Fibroblast of lung (primary cell): Measurements from ENCODE around the gene KIR3DL2.

Experiments used
- CTCF ChIP-seq, 2 donors: IDR thresholded peaks in 1 of 2; conservative IDR thresholded peaks in 1 of 2; 1 replicate in 1 of 2; 2 replicates in 1 of 2; pipeline ENCODE4 v1.5.1; 2011 to 2012; ENCODE audit warnings: low read length in 2 of 2, control low read depth in 1 of 2, inconsistent platforms in 1 of 2, low read depth in 1 of 2, mild to moderate bottlenecking in 1 of 2
- EZH2 ChIP-seq: IDR thresholded peaks from 2 replicates; pipeline ENCODE4 v1.5.1; 2012; ENCODE audit warnings: low read length, control low read depth, mild to moderate bottlenecking; ENCODE audit errors: missing control alignments

- TF ChIP-seq CTCF (conservative IDR thresholded peaks at IDR 0.05 in 1 of 2, IDR thresholded peaks at IDR 0.05 in 1 of 2; ENCODE audit: low read depth in 1 of 2, low read length in 2 of 2) = no peak
- TF ChIP-seq EZH2 = no peak
Observed at GRCh38 chr19:54804571-54804970, 45.7 kb upstream of the KIR3DL2 start.
